Rectal smooth muscle tissue (tissue), 1 donor: ENCODE results near the gene CCDC30.
"Not testable (repeated sequence)": the region's sequence is repeated elsewhere in the genome, so short reads cannot be mapped to it uniquely, and the experiment has no call there.

Experiments used
- H3K27ac ChIP-seq: one replicate; pipeline ENCODE4 v1.7.0; 2013; ENCODE audit warnings: low read depth, low read length, inconsistent platforms
- H3K27me3 ChIP-seq: one replicate; pipeline ENCODE4 v1.7.0; 2013; ENCODE audit warnings: low read length; ENCODE audit not compliant: control insufficient read depth, insufficient read depth
- H3K36me3 ChIP-seq: one replicate; pipeline ENCODE4 v1.7.0; 2013; ENCODE audit warnings: low read length; ENCODE audit not compliant: control insufficient read depth, insufficient read depth
- H3K4me1 ChIP-seq: one replicate; pipeline ENCODE4 v1.7.0; 2013; ENCODE audit warnings: low read length; ENCODE audit not compliant: control insufficient read depth, insufficient read depth
- H3K4me3 ChIP-seq: one replicate; pipeline ENCODE4 v1.7.0; 2013; ENCODE audit warnings: low read length
- H3K9ac ChIP-seq: one replicate; pipeline ENCODE4 v1.7.0; 2013; ENCODE audit warnings: low read length

The CCDC30 gene

GRCh38 chr1:42621180-42621579, 158.1 kb downstream of the CCDC30 start:
- H3K4me1 ChIP-seq, H3K36me3 ChIP-seq, H3K9ac ChIP-seq, H3K4me3 ChIP-seq, H3K27ac ChIP-seq, H3K27me3 ChIP-seq: not testable (repeated sequence)

GRCh38 chr1:42627205-42627604, 164.1 kb downstream of the CCDC30 start:
- H3K27ac ChIP-seq, H3K4me1 ChIP-seq, H3K36me3 ChIP-seq, H3K4me3 ChIP-seq, H3K9ac ChIP-seq, H3K27me3 ChIP-seq: not testable (repeated sequence)

GRCh38 chr1:42639116-42639515, 176.0 kb downstream of the CCDC30 start:
- Histone ChIP-seq H3K9ac (no peak overlapping the region), H3K36me3 (no peaks in the 10 kb centered on the region), H3K27ac (no peak overlapping the region), H3K27me3 (no peaks in the 10 kb centered on the region), H3K4me1 (no peaks in the 10 kb centered on the region), H3K4me3 (no peak overlapping the region)

DNA sequence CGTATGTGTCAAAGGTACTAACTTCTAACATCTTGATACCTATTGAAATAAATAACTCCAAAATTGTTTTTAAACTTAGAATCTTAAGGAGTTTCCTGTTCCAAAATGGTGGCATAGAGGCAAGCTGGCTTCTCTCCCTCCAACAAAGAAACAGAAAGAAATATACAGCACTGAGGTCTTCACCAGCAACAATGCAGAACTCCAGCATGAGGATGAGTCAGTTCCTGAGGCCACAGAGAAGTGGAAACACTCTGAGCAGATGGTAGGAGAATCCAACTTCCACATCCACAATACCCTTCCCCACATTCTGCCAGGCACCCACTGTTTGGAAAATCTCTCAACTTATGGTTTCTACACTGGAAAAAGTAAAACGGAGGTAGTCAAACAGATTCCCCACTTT, 183.0 kb downstream of the CCDC30 start:
- H3K36me3 ChIP-seq, result no peaks in the 10 kb centered on the region
- no peaks in the 10 kb centered on the region for H3K4me1 ChIP-seq
- no peak overlapping the region for H3K9ac ChIP-seq
- H3K27ac ChIP-seq, result no peak overlapping the region
- H3K27me3 ChIP-seq, result no peaks in the 10 kb centered on the region
- no peak overlapping the region for H3K4me3 ChIP-seq

- H3K27ac ChIP-seq, result no peak overlapping the region
These were observed 194.1 kb downstream of the CCDC30 start for GRCh38 chr1:42657201-42657600.

GRCh38 chr1:42657981-42658876, 195.1 kb downstream of the CCDC30 start, which contains the start of gene PPIH:
PPIH (plus strand) TSS chr1:42658423; CDS start chr1:42658447, 24 bp downstream.
- Histone ChIP-seq H3K9ac (peak within 1 kb of the TSS; percentile 67), H3K36me3 (no peaks in the 10 kb centered on the region)

More at GRCh38 chr1:42657201-42657600, 194.1 kb downstream of the CCDC30 start:
- Histone ChIP-seq H3K4me3 (peak overlapping the region; percentile 96), H3K27me3 (no peaks in the 10 kb centered on the region), H3K36me3 (no peaks in the 10 kb centered on the region), H3K4me1 (peaks cover 8% of the 10 kb centered on the region), H3K9ac (no peak overlapping the region)

DNA sequence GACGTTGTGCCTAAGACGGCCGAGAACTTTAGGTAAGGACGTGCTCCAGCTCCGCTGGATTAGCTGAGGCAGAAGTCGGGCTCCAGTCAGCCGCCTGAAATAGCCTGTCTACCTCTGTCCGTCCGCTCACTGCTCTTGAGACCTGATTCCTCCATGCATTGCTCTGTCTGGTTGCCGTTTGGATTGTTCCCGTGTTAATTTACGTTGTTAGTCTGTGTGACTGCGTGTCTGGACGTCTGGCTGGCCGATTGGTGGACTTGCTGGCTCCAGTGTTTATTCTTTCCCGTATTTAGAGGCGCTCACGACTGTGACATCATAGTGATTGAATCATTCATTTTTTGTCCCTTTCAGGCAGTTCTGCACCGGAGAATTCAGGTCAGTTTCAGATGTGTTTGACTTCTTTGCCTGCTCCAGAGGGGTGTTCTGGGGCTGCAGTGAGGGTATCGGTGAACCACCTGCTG, 195.8 kb downstream of the CCDC30 start:
- Histone ChIP-seq H3K27me3 (no peaks in the 10 kb centered on the region), H3K27ac (no peak overlapping the region), H3K36me3 (no peaks in the 10 kb centered on the region), H3K4me3 (peak overlapping the region; percentile 96), H3K9ac (peak overlapping the region; percentile 67), H3K4me1 (peaks cover 8% of the 10 kb centered on the region)

More at GRCh38 chr1:42657981-42658876, 195.1 kb downstream of the CCDC30 start, which contains the start of gene PPIH:
- Histone ChIP-seq H3K4me3 (peak within 1 kb of the TSS; percentile 96), H3K27ac (peak within 1 kb of the TSS; percentile 78), H3K27me3 (no peaks in the 10 kb centered on the region), H3K4me1 (peaks cover 8% of the 10 kb centered on the region)

- Histone ChIP-seq H3K27me3 (no peaks in the 10 kb centered on the region), H3K27ac (no peak overlapping the region), H3K9ac (no peak overlapping the region), H3K36me3 (peaks cover 9% of the 10 kb centered on the region), H3K4me3 (no peak overlapping the region), H3K4me1 (peaks cover 8% of the 10 kb centered on the region)
These were observed 197.9 kb downstream of the CCDC30 start for GRCh38 chr1:42660907-42661500.

- H3K27ac ChIP-seq, result no peak overlapping the region
- peaks cover 19% of the 10 kb centered on the region for H3K36me3 ChIP-seq
- H3K9ac ChIP-seq, result no peak overlapping the region
- H3K27me3 ChIP-seq, result no peaks in the 10 kb centered on the region
- no peak overlapping the region for H3K4me3 ChIP-seq
- H3K4me1 ChIP-seq, result no peaks in the 10 kb centered on the region
These were observed 206.8 kb downstream of the CCDC30 start for GRCh38 chr1:42669936-42670335.

DNA sequence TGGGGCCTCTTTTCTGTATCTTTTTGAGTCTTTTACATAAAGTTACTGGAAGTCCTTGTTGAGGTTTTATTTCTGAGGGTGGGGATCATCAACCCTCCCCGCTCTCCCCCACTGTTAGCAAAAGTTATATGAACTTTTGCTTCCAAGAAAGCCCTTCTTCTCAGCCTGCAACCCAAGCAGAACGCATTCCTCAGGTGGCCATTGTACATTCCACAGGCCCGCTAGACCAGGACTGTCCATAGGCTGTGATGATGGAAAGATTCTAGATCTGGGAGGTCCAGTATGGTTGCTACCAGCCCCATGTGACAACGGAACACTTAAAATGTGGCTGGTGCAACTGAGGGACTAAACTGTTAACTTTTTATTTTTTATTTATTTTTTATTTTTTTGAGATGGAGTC, 207.3 kb downstream of the CCDC30 start:
- Histone ChIP-seq H3K27me3 (no peaks in the 10 kb centered on the region), H3K4me3 (no peak overlapping the region), H3K4me1 (no peaks in the 10 kb centered on the region), H3K36me3 (peaks cover 18% of the 10 kb centered on the region), H3K9ac (no peak overlapping the region), H3K27ac (no peak overlapping the region)

DNA sequence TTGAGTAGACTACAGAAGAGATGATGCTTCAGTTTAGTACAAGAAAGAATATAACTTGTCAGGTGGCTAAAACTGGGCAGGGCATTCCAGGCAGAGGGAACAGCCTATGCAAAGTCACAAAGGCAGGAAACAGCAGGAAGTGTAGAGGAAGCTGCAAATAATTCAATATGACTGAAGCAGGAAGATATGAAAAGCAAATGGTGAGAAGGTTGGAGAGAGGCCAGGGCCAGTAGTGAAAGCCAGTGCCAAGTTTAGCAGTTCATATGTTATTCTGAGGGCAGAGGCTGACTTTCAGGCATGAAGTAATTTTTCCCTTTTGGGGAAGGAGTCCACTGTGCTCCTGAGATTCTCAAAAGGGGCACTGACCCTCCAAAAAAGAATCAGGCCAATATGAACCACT, 211.1 kb downstream of the CCDC30 start:
- Histone ChIP-seq H3K4me3 (no peak overlapping the region), H3K36me3 (no peaks in the 10 kb centered on the region), H3K9ac (no peak overlapping the region), H3K27ac (no peak overlapping the region), H3K27me3 (no peaks in the 10 kb centered on the region), H3K4me1 (no peaks in the 10 kb centered on the region)

DNA sequence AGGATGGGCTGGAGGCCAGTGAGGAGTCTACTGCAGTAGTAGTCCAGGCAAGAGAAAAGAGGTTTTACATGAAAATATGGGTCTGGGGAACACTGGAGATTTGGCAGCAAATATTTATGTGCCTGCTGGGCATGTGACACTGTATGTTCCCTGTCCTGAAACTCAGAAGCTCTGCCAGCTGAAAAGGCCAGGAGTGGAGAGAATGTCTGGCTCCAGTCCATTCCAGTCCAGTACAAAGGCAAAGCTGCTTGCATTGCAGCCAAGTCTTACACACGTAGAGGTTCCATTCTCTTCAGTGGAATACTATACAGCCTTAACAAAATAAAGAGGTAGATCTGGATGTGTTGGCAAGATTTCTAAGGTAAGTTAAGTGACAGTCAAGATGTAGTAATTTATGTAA, 211.6 kb downstream of the CCDC30 start:
- Histone ChIP-seq H3K36me3 (no peaks in the 10 kb centered on the region), H3K27ac (no peak overlapping the region), H3K4me1 (no peaks in the 10 kb centered on the region), H3K4me3 (no peak overlapping the region), H3K9ac (no peak overlapping the region), H3K27me3 (no peaks in the 10 kb centered on the region)
